Tibial nerve (tissue), 4 donors: ENCODE measurements around the gene CEBPG. TPM values are rescaled to one million over a fixed set of nuclear protein-coding genes. Genes with fewer than 3 reads are reported as not detected.

Source experiments
- DNase-seq, 2 donors: peaks; one replicate each; pipeline ENCODE4 v3.0.0-alpha.2; 2019; ENCODE audit warnings: low spot score in 2 of 2
- H3K27ac ChIP-seq, 4 donors: fragments of 200-600 bp; sonication (generic) in 3 of 4; one replicate each; pipeline ENCODE4 v1.5.1; 2017 to 2019; ENCODE audit warnings: mild to moderate bottlenecking in 1 of 4
- H3K27me3 ChIP-seq, 2 donors: fragments of 200-600 bp; sonication (generic) in 1 of 2; one replicate each; pipeline versions ENCODE4 v1.5.1 to v1.6.0; 2017 to 2019
- H3K36me3 ChIP-seq, 3 donors: fragments of 200-600 bp; sonication (generic); one replicate each; pipeline ENCODE4 v1.5.1; 2018 to 2019
- H3K4me1 ChIP-seq, 4 donors: fragments of 200-600 bp; sonication (generic) in 3 of 4; one replicate each; pipeline ENCODE4 v1.5.1; 2017 to 2019
- H3K4me3 ChIP-seq, 4 donors: fragments of 200-600 bp; sonication (generic) in 3 of 4; one replicate each; pipeline ENCODE4 v1.5.1; 2017 to 2019; ENCODE audit warnings: mild to moderate bottlenecking in 1 of 4, moderate library complexity in 1 of 4
- H3K9me3 ChIP-seq, 4 donors: fragments of 200-600 bp; sonication (generic) in 3 of 4; one replicate each; pipeline ENCODE4 v1.5.1; 2017 to 2019
- EP300 ChIP-seq, 2 donors: sonication (generic); formaldehyde crosslinking; IDR thresholded peaks; one replicate each; pipeline ENCODE4 v1.6.1; 2017; ENCODE audit warnings: antibody characterized with exemption in 2 of 2, mild to moderate bottlenecking in 1 of 2
- POLR2A ChIP-seq, 2 donors: fragments of 450-650 bp; IDR thresholded peaks; one replicate each; pipeline ENCODE4 v1.6.1; 2017; ENCODE audit warnings: antibody characterized with exemption in 2 of 2, mild to moderate bottlenecking in 2 of 2, moderate library complexity in 2 of 2
- WGBS, 2 donors: methylation state at CpG; one replicate each; pipeline ENCODE4 v1.1.5; 2018; 5-methylcytosine and 5-hydroxymethylcytosine counted together
- total RNA-seq, 4 donors: library from RNA; depleted of rRNA; stranded (reverse); fragments of >200 nt; gene quantifications; one replicate each; pipeline ENCODE4 v1.1.0, GENCODE V29; 2016
- TF ChIP-seq, protein P1 (sequence below), 5 experiments: fragments of 200-600 bp in 3 of 5; fragments of 450-650 bp in 2 of 5; sonication (generic) in 3 of 5; IDR thresholded peaks; one replicate each; pipeline ENCODE4 v1.5.1; 2016 to 2019; ENCODE audit warnings: antibody characterized with exemption in 5 of 5, mild to moderate bottlenecking in 3 of 5, moderate library complexity in 2 of 5

The CEBPG gene
- total RNA-seq, 4 donors from 2014 or later, result 15.5 to 18.6 (median 16.7) TPM

GRCh38 chr19:33333151-33333550 is 40.4 kb upstream of the CEBPG start:
- H3K36me3 ChIP-seq, result no peaks in the 10 kb centered on the region
- no peaks in the 10 kb centered on the region for H3K9me3 ChIP-seq
- no peaks in the 10 kb centered on the region for H3K4me1 ChIP-seq
- H3K4me3 ChIP-seq, result no peak overlapping the region
- no peaks in the 10 kb centered on the region for H3K27me3 ChIP-seq
- 91 to 95% methylated on average over 4 of the region's 4 CpGs for whole genome bisulfite sequencing, 2 donors
- DNase-seq, result no peak
- no peak overlapping the region for H3K27ac ChIP-seq
- TF ChIP-seq EP300 (IDR thresholded peaks at IDR 0.05) (no peak), POLR2A (IDR thresholded peaks at IDR 0.05) (no peak)
- TF ChIP-seq, protein P1, sequence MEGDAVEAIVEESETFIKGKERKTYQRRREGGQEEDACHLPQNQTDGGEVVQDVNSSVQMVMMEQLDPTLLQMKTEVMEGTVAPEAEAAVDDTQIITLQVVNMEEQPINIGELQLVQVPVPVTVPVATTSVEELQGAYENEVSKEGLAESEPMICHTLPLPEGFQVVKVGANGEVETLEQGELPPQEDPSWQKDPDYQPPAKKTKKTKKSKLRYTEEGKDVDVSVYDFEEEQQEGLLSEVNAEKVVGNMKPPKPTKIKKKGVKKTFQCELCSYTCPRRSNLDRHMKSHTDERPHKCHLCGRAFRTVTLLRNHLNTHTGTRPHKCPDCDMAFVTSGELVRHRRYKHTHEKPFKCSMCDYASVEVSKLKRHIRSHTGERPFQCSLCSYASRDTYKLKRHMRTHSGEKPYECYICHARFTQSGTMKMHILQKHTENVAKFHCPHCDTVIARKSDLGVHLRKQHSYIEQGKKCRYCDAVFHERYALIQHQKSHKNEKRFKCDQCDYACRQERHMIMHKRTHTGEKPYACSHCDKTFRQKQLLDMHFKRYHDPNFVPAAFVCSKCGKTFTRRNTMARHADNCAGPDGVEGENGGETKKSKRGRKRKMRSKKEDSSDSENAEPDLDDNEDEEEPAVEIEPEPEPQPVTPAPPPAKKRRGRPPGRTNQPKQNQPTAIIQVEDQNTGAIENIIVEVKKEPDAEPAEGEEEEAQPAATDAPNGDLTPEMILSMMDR (IDR thresholded peaks at IDR 0.05), result no peak

- no peaks in the 10 kb centered on the region for H3K27me3 ChIP-seq
- DNase-seq, result no peak
- no peaks in the 10 kb centered on the region for H3K36me3 ChIP-seq
- TF ChIP-seq, protein P1 (IDR thresholded peaks at IDR 0.05), result no peak
- no peak for TF ChIP-seq POLR2A (IDR thresholded peaks at IDR 0.05)
- no peak for TF ChIP-seq EP300 (IDR thresholded peaks at IDR 0.05)
- WGBS, 2 donors, result 62 to 77% methylated on average over 3 of the region's 3 CpGs
- no peaks in the 10 kb centered on the region for H3K4me1 ChIP-seq
- no peaks in the 10 kb centered on the region for H3K9me3 ChIP-seq
- no peak overlapping the region for H3K4me3 ChIP-seq
- H3K27ac ChIP-seq, result no peak overlapping the region
These were observed 39.9 kb upstream of the CEBPG start for GRCh38 chr19:33333642-33334041.

DNA sequence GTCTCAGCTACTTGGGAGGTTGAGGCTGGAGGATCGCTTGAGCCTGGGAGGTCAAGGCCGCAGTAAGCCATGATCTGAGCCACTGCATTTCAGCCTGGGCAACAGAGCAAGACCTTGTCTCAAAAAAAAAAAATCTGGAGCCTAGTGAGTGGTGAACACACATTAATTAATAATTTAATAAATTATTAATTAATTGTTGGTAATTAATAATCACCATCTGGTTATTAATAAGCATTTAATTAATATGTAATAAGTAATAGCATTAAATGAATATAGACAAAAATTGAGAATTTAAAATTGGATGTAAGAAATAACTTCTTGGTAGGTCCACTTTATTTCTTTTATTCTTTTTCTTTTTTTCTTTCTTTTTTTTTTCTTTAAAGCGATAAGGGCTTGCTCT is 39.2 kb upstream of the CEBPG start:
- TF ChIP-seq, protein P1 (IDR thresholded peaks at IDR 0.05), result no peak
- TF ChIP-seq EP300 (IDR thresholded peaks at IDR 0.05), result no peak
- TF ChIP-seq POLR2A (IDR thresholded peaks at IDR 0.05), result no peak
- H3K36me3 ChIP-seq, result no peaks in the 10 kb centered on the region
- H3K4me3 ChIP-seq, result no peak overlapping the region
- H3K9me3 ChIP-seq, result no peaks in the 10 kb centered on the region
- no peak overlapping the region for H3K27ac ChIP-seq
- no peaks in the 10 kb centered on the region for H3K27me3 ChIP-seq
- 95 to 98% methylated on average over 3 of the region's 3 CpGs for WGBS, 2 donors
- H3K4me1 ChIP-seq, result no peaks in the 10 kb centered on the region
- DNase-seq, result no peak

GRCh38 chr19:33335446-33335845 is 38.1 kb upstream of the CEBPG start:
- Histone ChIP-seq H3K9me3 (no peaks in the 10 kb centered on the region), H3K4me3 (no peak overlapping the region), H3K27me3 (no peaks in the 10 kb centered on the region), H3K27ac (no peak overlapping the region), H3K36me3 (no peaks in the 10 kb centered on the region), H3K4me1 (no peaks in the 10 kb centered on the region)
- TF ChIP-seq, protein P1 (IDR thresholded peaks at IDR 0.05), result no peak
- TF ChIP-seq EP300 (IDR thresholded peaks at IDR 0.05) (no peak), POLR2A (IDR thresholded peaks at IDR 0.05) (no peak)
- 74 to 75% methylated on average over 5 of the region's 5 CpGs for WGBS, 2 donors
- DNase-seq, result no peak

DNA sequence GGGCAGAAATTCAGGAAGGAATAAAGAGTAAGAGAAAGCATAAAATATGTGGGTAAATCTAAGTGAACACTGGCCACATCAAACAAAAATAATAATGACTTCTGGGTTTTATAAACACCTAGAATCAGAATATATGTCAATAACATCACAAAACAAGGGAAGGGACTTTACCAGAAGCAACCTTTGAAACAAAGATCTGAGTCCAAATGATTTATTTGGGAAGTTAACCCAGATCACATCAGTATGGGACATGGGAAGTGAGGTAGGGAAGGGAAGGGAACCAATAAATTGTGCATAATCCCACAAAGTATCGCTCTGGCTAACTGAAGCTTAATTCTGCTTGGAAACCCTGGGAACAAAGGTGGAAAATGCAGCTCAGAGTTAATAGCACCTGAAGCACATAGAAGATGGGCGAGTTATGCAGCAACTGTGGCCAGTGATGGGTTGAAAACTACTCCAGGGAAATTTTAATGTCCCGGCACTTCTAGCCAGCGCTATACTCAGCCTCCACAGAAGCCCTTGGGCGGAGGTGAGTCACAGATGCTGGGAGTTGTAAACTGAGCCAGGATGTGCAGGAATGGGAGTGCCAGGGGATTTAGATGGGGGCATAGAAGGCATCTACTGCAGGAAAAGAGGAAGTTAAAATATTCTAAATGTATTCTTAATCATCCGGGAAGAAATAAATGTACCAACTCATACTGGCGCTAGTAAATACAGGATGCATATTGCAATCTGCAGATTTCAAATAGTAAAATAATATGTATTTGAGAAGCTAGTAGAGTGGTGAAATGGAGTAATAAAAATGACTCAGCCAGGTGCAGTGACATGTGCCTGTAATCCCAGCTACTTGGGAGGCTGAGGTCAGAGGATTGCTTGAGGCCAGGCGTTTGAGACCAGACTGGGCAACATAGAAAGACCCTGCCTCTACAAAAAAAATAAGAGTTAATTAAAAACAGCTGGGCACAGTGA is 34.2 kb upstream of the CEBPG start:
- Histone ChIP-seq H3K4me1 (peaks cover 0 to 6% (median 0%) of the 10 kb centered on the region in 4 donors), H3K36me3 (no peaks in the 10 kb centered on the region), H3K27me3 (no peaks in the 10 kb centered on the region), H3K9me3 (no peaks in the 10 kb centered on the region), H3K4me3 (no peak overlapping the region), H3K27ac (no peak overlapping the region)
- 71 to 75% methylated on average over 8 of the region's 8 CpGs for WGBS, 2 donors
- TF ChIP-seq EP300 (IDR thresholded peaks at IDR 0.05) (no peak), POLR2A (IDR thresholded peaks at IDR 0.05) (no peak)
- TF ChIP-seq, protein P1 (IDR thresholded peaks at IDR 0.05), result no peak
- DNase-seq, result no peak
